ENCODE measurements around the gene MROH8.
"Not testable (repeated sequence)": the region's sequence is repeated elsewhere in the genome, so short reads cannot be mapped to it uniquely, and the experiment has no call there.

The MROH8 gene

DNA sequence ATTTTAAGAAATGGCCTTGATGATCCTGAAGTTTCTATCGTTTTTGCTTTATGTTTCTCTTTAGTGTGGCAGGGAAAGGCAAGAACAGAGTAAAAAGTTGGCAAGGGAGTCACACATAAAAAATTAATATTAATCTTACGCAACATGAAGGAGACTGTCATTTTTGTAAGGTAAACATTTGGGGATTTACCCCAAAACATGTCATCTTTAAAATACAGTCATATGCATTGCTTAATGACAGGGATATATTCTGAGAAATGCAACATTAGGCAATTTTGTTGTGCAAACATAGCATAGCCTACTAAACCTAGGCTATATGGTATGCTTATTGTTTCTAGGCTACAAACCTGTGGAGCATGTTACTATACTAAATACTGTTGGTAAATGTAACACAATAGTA, 88.9 kb downstream of the MROH8 start:
- DNase-seq (ENCODE audit: low read depth) = no peak

DNA sequence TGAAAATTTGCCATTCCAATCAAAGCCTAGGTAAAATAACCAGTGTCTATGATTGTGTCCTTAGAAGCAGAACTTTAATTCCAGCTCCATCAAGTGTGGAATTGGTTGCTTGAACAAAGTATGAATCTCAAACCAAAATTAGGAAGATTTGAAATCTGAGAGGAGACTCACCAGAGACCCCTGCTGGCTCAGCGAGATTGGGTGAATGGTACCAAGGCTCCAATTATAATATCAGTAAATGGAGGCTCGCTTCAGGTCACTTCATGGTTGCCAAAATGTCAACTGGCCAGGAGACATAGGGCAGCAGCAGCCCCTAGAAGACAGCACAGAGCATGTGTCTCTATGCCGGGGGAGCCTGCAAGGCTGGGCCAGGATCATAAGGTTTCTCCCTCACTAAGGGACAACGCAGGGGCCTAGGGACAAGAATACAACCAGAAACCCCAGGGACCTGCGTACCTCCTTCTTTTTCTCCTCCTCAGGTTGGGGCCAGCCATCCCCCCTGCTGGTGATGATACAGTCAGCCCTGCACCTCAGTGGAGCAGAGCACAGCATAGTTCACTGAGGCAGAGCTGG, 97.5 kb downstream of the MROH8 start:
- no peak for DNase-seq (ENCODE audit: low read depth)

DNA sequence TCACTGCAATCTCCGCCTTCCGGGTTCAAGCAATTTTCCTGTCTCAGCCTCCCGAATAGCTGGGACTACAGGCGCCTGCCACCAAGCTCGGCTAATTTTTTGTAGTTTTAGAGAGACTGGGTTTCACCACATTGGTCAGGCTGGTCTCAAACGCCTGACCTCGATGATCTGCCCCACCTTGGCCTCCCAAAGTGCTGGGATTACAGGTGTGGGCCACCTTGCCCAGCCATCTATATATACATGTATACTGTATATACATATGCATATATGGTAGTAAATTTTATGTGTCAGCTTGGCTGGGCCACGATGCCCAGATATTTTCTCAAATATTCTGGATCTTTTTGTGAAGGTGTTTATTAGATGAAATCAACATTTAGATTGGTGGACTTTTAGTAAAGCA, 102.3 kb downstream of the MROH8 start:
- no peak for DNase-seq (ENCODE audit: low read depth)

DNA sequence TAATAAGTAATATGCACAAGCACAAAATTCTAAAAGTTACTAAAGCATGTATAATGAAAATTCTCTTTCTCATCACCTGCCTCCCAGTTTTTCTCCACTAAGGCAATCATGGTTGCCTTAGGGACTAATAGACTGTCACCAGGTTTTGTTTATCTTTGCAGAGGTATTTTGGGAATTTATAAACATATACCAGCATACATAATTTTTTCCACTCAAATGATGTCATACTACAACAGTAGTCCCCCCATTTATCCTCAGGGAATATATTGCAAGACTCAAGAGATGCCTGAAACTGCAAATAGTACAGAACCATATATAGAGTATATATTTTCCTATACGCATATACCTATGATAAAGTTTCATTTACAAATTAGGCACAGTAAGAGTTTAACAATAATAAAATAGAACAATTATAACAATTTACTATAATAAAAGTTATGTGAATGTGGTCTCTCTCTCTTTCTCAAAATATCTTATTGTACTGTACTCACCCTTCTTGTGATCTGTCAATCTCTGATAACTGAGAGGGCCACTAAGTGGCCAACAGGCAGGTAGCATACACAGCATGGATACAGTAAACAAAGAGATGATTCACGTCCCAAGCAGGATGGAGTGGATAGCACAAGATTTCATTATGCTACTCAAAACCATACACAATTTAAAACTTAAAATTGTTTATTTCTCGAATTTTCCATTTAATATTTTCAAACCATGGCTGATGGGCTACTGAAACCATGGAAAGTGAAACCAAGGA, 103.2 kb downstream of the MROH8 start:
- DNase-seq (ENCODE audit: low read depth) = no peak

DNA sequence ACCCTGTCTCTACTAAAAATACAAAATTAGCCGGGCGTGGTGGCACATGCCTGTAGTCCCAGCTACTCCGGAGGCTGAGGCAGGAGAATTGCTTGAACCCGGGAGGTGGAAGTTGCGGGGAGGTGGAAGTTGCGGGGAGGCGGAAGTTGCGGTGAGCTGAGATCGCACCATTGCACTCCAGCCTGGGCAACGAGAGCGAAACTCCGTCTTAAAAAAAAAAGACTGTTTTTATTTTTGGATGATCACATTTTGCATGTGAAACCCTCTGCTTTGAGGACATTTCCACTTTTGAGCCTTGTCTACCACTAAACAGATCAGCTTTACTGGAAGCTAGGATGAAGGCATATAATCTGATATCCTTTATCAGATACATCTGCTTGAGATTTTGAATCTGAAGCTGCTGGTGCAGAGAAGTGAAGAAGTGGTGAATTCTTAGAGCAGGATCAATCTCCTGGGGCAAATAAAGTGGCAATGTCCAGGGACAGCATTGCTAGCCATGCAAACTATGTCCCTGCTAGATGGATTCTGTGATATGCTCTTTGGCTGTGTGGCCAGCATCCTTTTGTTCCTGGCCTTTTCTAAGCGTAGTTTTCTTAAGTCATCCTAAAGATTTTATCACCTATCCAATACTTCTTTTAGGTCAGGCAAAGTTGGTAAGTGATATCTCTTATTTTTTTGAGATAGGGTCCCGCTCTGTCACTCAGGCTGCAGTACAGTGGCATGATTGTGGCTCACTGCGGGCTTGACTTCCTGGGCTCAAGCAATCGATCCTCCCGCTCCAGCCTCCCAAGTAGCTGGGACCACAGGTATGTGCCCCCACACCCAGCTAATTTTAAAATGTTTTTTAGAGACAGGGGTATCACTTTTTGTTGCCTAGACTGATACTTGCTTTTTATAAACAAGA, 106.8 kb downstream of the MROH8 start:
- no peak for DNase-seq (ENCODE audit: low read depth)

DNA sequence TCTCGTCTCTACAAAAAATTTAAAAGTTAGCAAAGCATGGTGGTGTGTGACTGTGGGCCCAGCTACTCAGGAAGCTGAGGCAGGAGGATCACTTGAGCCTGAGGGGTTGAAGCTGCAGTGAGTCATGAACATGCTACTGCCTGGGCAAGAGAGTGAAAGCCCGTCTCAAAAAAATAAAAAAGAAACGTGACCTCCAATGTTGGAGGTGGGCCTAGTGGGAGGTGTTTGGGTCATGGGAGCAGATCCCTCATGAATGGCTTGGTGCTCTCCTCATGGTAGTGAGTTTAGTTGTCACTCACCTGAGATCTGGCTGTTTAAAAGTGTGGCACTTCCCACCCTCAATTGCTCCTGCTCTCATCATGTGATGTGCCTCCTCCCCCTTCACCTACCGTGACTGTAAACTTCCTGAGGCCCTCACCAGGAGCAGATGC, 107.9 kb downstream of the MROH8 start:
- no peak for DNase-seq (ENCODE audit: low read depth)

DNA sequence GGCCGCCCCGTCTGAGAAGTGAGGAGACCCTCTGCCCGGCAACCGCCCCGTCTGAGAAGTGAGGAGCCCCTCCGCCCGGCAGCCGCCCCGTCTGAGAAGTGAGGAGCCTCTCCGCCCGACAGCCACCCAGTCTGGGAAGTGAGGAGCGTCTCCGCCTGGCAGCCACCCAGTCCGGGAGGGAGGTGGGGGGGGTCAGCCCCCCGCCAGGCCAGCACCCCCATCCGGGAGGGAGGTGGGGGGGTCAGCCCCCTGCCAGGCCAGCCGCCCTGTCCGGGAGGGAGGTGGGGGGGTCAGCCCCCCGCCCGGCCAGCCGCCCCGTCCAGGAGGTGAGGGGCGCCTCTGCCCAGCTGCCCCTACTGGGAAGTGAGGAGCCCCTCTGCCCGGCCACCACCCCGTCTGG, 109.8 kb downstream of the MROH8 start:
- not testable (repeated sequence) for DNase-seq (ENCODE audit: low read depth)

- DNase-seq (ENCODE audit: low read depth) = no peak
These were observed 113.2 kb downstream of the MROH8 start for GRCh38 chr20:37066168-37066567.

- DNase-seq (ENCODE audit: low read depth) = no peak
These were observed 124.1 kb downstream of the MROH8 start for GRCh38 chr20:37055276-37055675.

DNA sequence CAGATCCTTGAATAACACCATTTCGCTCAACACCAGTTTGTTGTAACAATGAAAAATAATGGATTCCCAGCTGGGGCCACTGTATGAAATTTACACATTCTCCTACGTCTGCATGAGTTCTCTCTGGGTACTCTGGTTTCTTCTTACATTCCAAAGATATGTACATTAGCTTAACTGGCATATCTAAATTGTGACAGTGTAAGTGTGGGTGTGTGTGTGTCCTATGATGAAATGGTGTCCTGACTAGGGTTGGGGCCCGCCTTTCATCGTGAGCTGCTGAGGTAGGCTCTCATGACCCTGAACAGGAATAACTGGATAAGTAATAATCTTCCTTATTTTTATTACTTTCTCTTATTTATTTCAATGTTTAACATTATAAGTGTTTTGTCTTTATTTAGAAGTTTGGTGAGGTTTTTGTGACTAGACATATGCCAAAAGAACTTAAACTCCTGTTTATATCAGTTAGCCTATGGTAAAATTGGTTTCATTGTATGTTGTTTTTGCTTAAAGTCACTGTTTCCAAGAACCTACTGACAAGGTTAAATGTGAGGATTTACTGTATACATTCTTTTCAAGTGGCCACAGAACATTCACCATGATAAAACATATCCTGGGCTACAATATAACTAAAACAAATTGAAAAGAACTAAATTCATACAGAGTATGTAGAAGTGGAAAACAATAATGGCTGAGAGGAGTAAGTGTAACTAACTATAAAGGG, 126.0 kb downstream of the MROH8 start:
- DNase-seq (ENCODE audit: low read depth) = no peak

Data from CMK (cell line).